GM12878 (cell line): Measurements from ENCODE around the gene SHMT2.

Experiments
- ATF7 ChIP-seq: fragments of 450-650 bp; IDR thresholded peaks from 2 replicates; pipeline ENCODE4 v1.6.1; 2016; ENCODE audit warnings: low read depth, mild to moderate bottlenecking
- MYC ChIP-seq: IDR thresholded peaks from 2 replicates; pipeline ENCODE4 v1.6.1; 2011; ENCODE audit warnings: mild to moderate bottlenecking, low read length, moderate library complexity, inconsistent platforms; ENCODE audit not compliant: insufficient read depth, insufficient replicate concordance, insufficient read length, severe bottlenecking
- POLR2A ChIP-seq: IDR thresholded peaks from 2 replicates; pipeline ENCODE4 v1.6.1; 2011; ENCODE audit warnings: low read depth, mild to moderate bottlenecking, low read length
- RAD21 ChIP-seq: IDR thresholded peaks from 2 replicates; pipeline ENCODE4 v1.6.1; 2011; ENCODE audit warnings: mild to moderate bottlenecking, low read depth, low read length, moderate library complexity; ENCODE audit not compliant: insufficient read depth
- RCOR1 ChIP-seq: conservative IDR thresholded peaks from 2 replicates; pipeline ENCODE4 v1.6.1; 2012; ENCODE audit warnings: low read depth, low read length, improper control_type of control experiment
- SMC3 ChIP-seq: IDR thresholded peaks from 2 replicates; pipeline ENCODE4 v1.6.1; 2011; ENCODE audit warnings: low read length, improper control_type of control experiment, borderline replicate concordance
- SP1 ChIP-seq: IDR thresholded peaks from one replicate; pipeline ENCODE4 v1.6.1; 2011; ENCODE audit warnings: low read depth, low read length
- ZNF24 ChIP-seq: fragments of 450-650 bp; IDR thresholded peaks from 2 replicates; pipeline ENCODE4 v1.6.1; 2017; ENCODE audit warnings: antibody characterized with exemption, mild to moderate bottlenecking
- TF ChIP-seq, protein P1 (sequence below), 3 experiments: IDR thresholded peaks in 2 of 3; conservative IDR thresholded peaks in 1 of 3; 2 replicates each; pipeline ENCODE4 v1.5.1; 2011; ENCODE audit warnings: low read depth in 3 of 3, low read length in 3 of 3, mild to moderate bottlenecking in 3 of 3, control low read depth in 2 of 3, moderate library complexity in 2 of 3, inconsistent platforms in 1 of 3, mixed read lengths in 1 of 3; ENCODE audit not compliant: control insufficient read depth in 2 of 3, insufficient read depth in 1 of 3; ENCODE audit errors: extremely low read depth in 1 of 3
- TF ChIP-seq, protein P2 (sequence below): IDR thresholded peaks from 2 replicates; pipeline ENCODE4 v1.6.1; 2011; ENCODE audit warnings: low read depth, low read length, improper control_type of control experiment, borderline replicate concordance
- TF ChIP-seq, protein P3 (sequence below): IDR thresholded peaks from 2 replicates; pipeline ENCODE4 v1.6.1; 2012; ENCODE audit warnings: mild to moderate bottlenecking, low read depth, low read length

DNA sequence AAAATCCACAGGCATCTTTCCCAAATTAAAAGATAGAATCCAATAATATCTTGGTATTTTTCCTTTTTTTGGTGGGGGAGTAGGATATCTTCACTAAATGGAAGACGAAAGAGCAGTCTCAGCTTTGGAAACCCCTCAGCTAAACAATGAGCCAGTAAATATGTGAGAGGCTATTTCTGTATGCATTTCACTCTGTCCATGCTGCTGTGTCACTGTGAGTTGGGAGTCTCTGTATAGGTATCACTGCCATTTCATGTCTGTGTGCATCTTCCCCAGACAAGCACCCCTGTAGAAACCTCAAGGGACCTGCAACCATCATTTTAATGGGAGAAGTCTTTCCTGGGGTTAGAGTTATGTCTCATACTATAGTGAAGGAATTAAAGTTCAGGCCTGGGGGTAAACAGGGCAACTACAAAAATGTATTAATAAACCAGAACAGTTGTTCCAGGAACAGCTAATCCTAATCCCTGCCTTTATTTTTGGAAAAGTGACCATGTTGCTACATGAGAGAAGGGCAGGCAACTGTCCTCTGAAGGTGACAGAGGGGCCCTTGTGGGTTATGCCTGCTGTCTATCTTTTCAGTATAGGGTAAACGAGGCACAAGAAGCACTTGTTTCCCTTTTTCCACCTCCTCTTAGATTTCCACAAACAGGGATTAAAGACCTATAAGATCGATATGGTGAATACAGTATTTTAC lies 32.8 kb downstream of the SHMT2 start:
- TF ChIP-seq SP1 = no peak
- no peak for TF ChIP-seq SMC3
- TF ChIP-seq, protein P1, sequence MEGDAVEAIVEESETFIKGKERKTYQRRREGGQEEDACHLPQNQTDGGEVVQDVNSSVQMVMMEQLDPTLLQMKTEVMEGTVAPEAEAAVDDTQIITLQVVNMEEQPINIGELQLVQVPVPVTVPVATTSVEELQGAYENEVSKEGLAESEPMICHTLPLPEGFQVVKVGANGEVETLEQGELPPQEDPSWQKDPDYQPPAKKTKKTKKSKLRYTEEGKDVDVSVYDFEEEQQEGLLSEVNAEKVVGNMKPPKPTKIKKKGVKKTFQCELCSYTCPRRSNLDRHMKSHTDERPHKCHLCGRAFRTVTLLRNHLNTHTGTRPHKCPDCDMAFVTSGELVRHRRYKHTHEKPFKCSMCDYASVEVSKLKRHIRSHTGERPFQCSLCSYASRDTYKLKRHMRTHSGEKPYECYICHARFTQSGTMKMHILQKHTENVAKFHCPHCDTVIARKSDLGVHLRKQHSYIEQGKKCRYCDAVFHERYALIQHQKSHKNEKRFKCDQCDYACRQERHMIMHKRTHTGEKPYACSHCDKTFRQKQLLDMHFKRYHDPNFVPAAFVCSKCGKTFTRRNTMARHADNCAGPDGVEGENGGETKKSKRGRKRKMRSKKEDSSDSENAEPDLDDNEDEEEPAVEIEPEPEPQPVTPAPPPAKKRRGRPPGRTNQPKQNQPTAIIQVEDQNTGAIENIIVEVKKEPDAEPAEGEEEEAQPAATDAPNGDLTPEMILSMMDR (IDR thresholded peaks at IDR 0.05 in 2 of 3, conservative IDR thresholded peaks at IDR 0.05 in 1 of 3; ENCODE audit: control insufficient read depth in 2 of 3, extremely low read depth in 1 of 3, insufficient read depth in 1 of 3, low read depth in 3 of 3, low read length in 3 of 3) = no peak
- TF ChIP-seq, protein P2, sequence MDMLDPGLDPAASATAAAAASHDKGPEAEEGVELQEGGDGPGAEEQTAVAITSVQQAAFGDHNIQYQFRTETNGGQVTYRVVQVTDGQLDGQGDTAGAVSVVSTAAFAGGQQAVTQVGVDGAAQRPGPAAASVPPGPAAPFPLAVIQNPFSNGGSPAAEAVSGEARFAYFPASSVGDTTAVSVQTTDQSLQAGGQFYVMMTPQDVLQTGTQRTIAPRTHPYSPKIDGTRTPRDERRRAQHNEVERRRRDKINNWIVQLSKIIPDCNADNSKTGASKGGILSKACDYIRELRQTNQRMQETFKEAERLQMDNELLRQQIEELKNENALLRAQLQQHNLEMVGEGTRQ = no peak
- no peak for TF ChIP-seq RAD21
- no peak for TF ChIP-seq RCOR1
- no peak for TF ChIP-seq MYC
- TF ChIP-seq ATF7 = no peak
- TF ChIP-seq ZNF24 = no peak
- TF ChIP-seq, protein P3, sequence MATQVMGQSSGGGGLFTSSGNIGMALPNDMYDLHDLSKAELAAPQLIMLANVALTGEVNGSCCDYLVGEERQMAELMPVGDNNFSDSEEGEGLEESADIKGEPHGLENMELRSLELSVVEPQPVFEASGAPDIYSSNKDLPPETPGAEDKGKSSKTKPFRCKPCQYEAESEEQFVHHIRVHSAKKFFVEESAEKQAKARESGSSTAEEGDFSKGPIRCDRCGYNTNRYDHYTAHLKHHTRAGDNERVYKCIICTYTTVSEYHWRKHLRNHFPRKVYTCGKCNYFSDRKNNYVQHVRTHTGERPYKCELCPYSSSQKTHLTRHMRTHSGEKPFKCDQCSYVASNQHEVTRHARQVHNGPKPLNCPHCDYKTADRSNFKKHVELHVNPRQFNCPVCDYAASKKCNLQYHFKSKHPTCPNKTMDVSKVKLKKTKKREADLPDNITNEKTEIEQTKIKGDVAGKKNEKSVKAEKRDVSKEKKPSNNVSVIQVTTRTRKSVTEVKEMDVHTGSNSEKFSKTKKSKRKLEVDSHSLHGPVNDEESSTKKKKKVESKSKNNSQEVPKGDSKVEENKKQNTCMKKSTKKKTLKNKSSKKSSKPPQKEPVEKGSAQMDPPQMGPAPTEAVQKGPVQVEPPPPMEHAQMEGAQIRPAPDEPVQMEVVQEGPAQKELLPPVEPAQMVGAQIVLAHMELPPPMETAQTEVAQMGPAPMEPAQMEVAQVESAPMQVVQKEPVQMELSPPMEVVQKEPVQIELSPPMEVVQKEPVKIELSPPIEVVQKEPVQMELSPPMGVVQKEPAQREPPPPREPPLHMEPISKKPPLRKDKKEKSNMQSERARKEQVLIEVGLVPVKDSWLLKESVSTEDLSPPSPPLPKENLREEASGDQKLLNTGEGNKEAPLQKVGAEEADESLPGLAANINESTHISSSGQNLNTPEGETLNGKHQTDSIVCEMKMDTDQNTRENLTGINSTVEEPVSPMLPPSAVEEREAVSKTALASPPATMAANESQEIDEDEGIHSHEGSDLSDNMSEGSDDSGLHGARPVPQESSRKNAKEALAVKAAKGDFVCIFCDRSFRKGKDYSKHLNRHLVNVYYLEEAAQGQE = no peak
- TF ChIP-seq POLR2A = no peak
